ENCODE data around the gene PIK3R1.

The PIK3R1 gene

DNA sequence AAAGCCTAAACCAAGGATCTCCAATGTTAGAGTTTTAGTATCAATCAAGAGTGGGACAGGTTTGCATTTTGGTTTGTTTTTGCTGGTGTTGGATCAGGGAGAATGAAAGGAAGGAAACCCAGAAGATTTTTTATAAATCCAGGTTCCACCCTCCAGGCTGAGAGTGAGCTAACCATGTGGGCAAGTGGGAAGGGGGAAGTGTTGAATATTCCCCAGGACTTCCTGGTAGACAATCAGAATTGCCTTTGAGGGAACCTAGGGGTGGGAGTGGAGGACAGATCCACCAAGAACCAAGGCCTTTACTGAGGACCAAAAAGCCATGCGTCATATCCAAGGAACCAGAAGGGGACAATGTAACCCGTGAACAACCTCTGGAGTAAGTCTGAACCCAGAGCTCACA is 33.5 kb upstream of the PIK3R1 start:
- TF ChIP-seq, protein P1, sequence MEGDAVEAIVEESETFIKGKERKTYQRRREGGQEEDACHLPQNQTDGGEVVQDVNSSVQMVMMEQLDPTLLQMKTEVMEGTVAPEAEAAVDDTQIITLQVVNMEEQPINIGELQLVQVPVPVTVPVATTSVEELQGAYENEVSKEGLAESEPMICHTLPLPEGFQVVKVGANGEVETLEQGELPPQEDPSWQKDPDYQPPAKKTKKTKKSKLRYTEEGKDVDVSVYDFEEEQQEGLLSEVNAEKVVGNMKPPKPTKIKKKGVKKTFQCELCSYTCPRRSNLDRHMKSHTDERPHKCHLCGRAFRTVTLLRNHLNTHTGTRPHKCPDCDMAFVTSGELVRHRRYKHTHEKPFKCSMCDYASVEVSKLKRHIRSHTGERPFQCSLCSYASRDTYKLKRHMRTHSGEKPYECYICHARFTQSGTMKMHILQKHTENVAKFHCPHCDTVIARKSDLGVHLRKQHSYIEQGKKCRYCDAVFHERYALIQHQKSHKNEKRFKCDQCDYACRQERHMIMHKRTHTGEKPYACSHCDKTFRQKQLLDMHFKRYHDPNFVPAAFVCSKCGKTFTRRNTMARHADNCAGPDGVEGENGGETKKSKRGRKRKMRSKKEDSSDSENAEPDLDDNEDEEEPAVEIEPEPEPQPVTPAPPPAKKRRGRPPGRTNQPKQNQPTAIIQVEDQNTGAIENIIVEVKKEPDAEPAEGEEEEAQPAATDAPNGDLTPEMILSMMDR (IDR thresholded peaks at IDR 0.05; ENCODE audit: low read depth, low read length, missing control alignments), result no peak
- DNase-seq (ENCODE audit: low read depth), result no peak

GRCh38 chr5:68182534-68182933 is 33.0 kb upstream of the PIK3R1 start:
- no peak overlapping the region for H3K4me3 ChIP-seq (ENCODE audit: low read depth, low read length)
- TF ChIP-seq, protein P1 (IDR thresholded peaks at IDR 0.05; ENCODE audit: low read depth, low read length, missing control alignments), result no peak
- no peak for DNase-seq (ENCODE audit: low read depth)

More for the DNA sequence above, 33.5 kb upstream of the PIK3R1 start:
- no peak overlapping the region for H3K4me3 ChIP-seq (ENCODE audit: low read depth, low read length)

DNA sequence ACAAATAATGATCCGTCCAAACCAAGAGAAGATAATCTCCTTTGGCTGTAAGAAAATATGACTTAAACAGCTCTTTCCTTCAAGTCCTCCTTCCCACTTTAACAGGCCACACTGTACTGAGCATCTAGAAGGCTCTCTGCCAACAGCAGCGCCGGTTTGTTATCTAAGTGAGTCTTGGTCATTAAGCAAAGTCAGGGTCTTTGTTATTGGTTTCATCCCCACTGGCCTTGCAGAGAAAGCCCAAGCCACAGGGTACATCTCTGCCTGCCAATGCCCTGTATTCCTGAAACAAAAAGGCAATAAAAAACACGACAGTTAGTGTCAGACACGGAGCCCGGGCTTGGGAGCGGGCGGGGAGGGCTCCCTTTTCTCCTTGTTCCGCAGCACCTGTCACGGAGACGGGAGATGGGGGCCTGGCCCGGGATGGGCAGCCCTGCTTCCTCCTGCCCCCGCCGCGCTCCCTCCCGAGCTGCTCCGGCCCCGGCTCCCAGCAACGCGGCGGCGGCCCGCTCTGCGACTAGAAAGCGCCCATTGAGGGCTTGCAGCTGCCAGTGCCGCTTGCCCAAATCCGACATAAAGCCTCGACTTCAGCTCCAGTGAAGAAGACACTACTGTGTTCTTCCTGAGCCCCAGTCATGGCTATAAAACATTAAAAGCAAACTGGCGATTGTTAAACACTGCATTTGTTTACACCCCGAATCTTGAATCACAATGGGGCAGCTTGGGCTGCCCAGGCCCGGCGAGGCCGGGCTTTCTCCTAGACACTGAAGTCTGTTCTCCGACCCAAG is 28.1 kb upstream of the PIK3R1 start:
- no peak overlapping the region for H3K4me3 ChIP-seq (ENCODE audit: low read depth, low read length)
- TF ChIP-seq, protein P1 (IDR thresholded peaks at IDR 0.05; ENCODE audit: low read depth, low read length, missing control alignments), result no peak
- no peak for DNase-seq (ENCODE audit: low read depth)

GRCh38 chr5:68189171-68189570 is 26.4 kb upstream of the PIK3R1 start:
- no peak for DNase-seq (ENCODE audit: low read depth)
- H3K4me3 ChIP-seq (ENCODE audit: low read depth, low read length), result no peak overlapping the region
- TF ChIP-seq, protein P1 (IDR thresholded peaks at IDR 0.05; ENCODE audit: low read depth, low read length, missing control alignments), result no peak

GRCh38 chr5:68189613-68190012 is 25.9 kb upstream of the PIK3R1 start:
- DNase-seq (ENCODE audit: low read depth), result no peak
- H3K4me3 ChIP-seq (ENCODE audit: low read depth, low read length), result no peak overlapping the region
- TF ChIP-seq, protein P1 (IDR thresholded peaks at IDR 0.05; ENCODE audit: low read depth, low read length, missing control alignments), result no peak

DNA sequence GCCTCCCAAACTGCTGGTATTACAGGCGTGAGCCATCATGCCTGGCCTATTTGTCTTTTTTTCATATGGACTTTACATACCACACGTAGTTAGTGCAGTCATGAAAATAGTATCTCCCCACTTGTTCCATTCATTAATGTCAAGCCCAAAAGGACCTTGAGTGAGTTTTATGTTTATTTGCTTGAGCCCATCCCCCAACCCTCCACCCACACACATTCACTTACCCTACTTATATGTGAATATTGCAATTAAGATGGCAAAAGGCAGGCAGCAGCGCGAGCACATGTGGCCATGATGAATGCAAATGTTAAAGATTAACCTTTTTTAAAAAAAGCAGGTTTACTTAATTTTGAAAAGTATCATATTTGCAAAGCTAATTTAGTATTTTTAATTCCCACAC is 24.9 kb upstream of the PIK3R1 start:
- TF ChIP-seq, protein P1 (IDR thresholded peaks at IDR 0.05; ENCODE audit: low read depth, low read length, missing control alignments), result no peak
- DNase-seq (ENCODE audit: low read depth), result no peak

More for the DNA sequence above, 24.9 kb upstream of the PIK3R1 start:
- no peak overlapping the region for H3K4me3 ChIP-seq (ENCODE audit: low read depth, low read length)

All from GM12864 (cell line).